Measurements from ENCODE around the gene NSUN3.

GRCh38 chr3:94106268-94106667 is 43.4 kb downstream of the NSUN3 start:
- TF ChIP-seq POLR2A (IDR thresholded peaks at IDR 0.05) = no peak
- no peak for TF ChIP-seq CTCF (IDR thresholded peaks at IDR 0.05)

Measured in stomach (tissue), 4 donors.